HG02623 (cell line): Measurements from ENCODE around the gene TESPA1.
A peak's percentile ranks its signal among the peaks of the same experiment; 100 is the strongest.
"Not testable (repeated sequence)": the region's sequence is repeated elsewhere in the genome, so short reads cannot be mapped to it uniquely, and the experiment has no call there.

Source experiments
- ATAC-seq: cut with Tn5 transposase; IDR thresholded peaks from one replicate; pipeline ENCODE4 v1.9.1; 2021; ENCODE audit warnings: moderate library complexity; ENCODE audit not compliant: unreplicated experiment

The TESPA1 gene

GRCh38 chr12:54949073-54949711, 35.4 kb downstream of the TESPA1 start:
- no peak for ATAC-seq

GRCh38 chr12:54948171-54948570, 36.4 kb downstream of the TESPA1 start:
- no peak for ATAC-seq

- no peak for ATAC-seq
Measured at GRCh38 chr12:54945082-54945481, 39.5 kb downstream of the TESPA1 start.

- not testable (repeated sequence) for ATAC-seq
Measured at GRCh38 chr12:54943292-54943691, 41.3 kb downstream of the TESPA1 start.

GRCh38 chr12:54941659-54942058, 42.9 kb downstream of the TESPA1 start:
- no peak for ATAC-seq

GRCh38 chr12:54940727-54941315, 43.7 kb downstream of the TESPA1 start:
- no peak for ATAC-seq

GRCh38 chr12:54937929-54938328, 46.6 kb downstream of the TESPA1 start:
- no peak for ATAC-seq

- no peak for ATAC-seq
Measured at GRCh38 chr12:54937376-54937775, 47.2 kb downstream of the TESPA1 start.

GRCh38 chr12:54936736-54937135, 47.8 kb downstream of the TESPA1 start:
- no peak for ATAC-seq

- ATAC-seq, result peak; percentile 97
Measured at GRCh38 chr12:54935235-54935951, 49.2 kb downstream of the TESPA1 start.

- ATAC-seq, result no peak
Measured at GRCh38 chr12:54934419-54934818, 50.1 kb downstream of the TESPA1 start.

- ATAC-seq, result no peak
Measured at GRCh38 chr12:54933376-54933775, 51.2 kb downstream of the TESPA1 start.

- ATAC-seq, result no peak
Measured at GRCh38 chr12:54932691-54933090, 51.9 kb downstream of the TESPA1 start.

GRCh38 chr12:54932038-54932437, 52.5 kb downstream of the TESPA1 start:
- ATAC-seq, result no peak

GRCh38 chr12:54929998-54930397, 54.6 kb downstream of the TESPA1 start:
- no peak for ATAC-seq

GRCh38 chr12:54926246-54926645, 58.3 kb downstream of the TESPA1 start:
- no peak for ATAC-seq

GRCh38 chr12:54924972-54925707, 59.4 kb downstream of the TESPA1 start:
- no peak for ATAC-seq

GRCh38 chr12:54917001-54917488, 67.5 kb downstream of the TESPA1 start:
- no peak for ATAC-seq
